Effector CD4-positive, alpha-beta T cell (primary cell): ENCODE measurements around the gene FFAR1.
"Not testable (repeated sequence)": the region's sequence is repeated elsewhere in the genome, so short reads cannot be mapped to it uniquely, and the experiment has no call there.

ENCODE experiments used
- DNase-seq: peaks from one replicate; pipeline ENCODE4 v3.0.0-alpha.2; 2020

The FFAR1 gene

GRCh38 chr19:35363001-35363590 is 15.4 kb downstream of the FFAR1 start:
- DNase-seq: no peak

GRCh38 chr19:35363711-35364425 is 16.2 kb downstream of the FFAR1 start:
- no peak for DNase-seq

GRCh38 chr19:35365303-35365702 is 17.6 kb downstream of the FFAR1 start:
- no peak for DNase-seq

- no peak for DNase-seq
Observed at GRCh38 chr19:35368378-35368777, 20.7 kb downstream of the FFAR1 start.

- DNase-seq: no peak
Observed at GRCh38 chr19:35369522-35369921, 21.8 kb downstream of the FFAR1 start.

- DNase-seq: no peak
Observed at GRCh38 chr19:35370722-35371121, 23.0 kb downstream of the FFAR1 start, which contains the start of gene GPR42. TSS of gene GPR42 (plus strand) at chr19:35371068. CDS start at chr19:35371360, 292 bp downstream.

- DNase-seq: no peak
Observed at GRCh38 chr19:35373492-35373891, 25.8 kb downstream of the FFAR1 start.

- not testable (repeated sequence) for DNase-seq
Observed at GRCh38 chr19:35374031-35374430, 26.3 kb downstream of the FFAR1 start.

GRCh38 chr19:35375505-35376307 is 28.0 kb downstream of the FFAR1 start:
- DNase-seq: no peak

- DNase-seq: no peak
Observed at GRCh38 chr19:35377656-35378055, 30.0 kb downstream of the FFAR1 start.

GRCh38 chr19:35378356-35378755 is 30.7 kb downstream of the FFAR1 start:
- no peak for DNase-seq

- not testable (repeated sequence) for DNase-seq
Observed at GRCh38 chr19:35379545-35379944, 31.8 kb downstream of the FFAR1 start.

- DNase-seq: no peak
Observed at GRCh38 chr19:35379992-35380391, 32.3 kb downstream of the FFAR1 start.

- DNase-seq: no peak
Observed at GRCh38 chr19:35380450-35381124, 32.9 kb downstream of the FFAR1 start.

- no peak for DNase-seq
Observed at GRCh38 chr19:35381318-35381717, 33.6 kb downstream of the FFAR1 start.

- DNase-seq: no peak
Observed at GRCh38 chr19:35381926-35382325, 34.2 kb downstream of the FFAR1 start.

- DNase-seq: no peak
Observed at GRCh38 chr19:35383536-35383935, 35.8 kb downstream of the FFAR1 start.

GRCh38 chr19:35388277-35389054 is 40.8 kb downstream of the FFAR1 start:
- no peak for DNase-seq

- no peak for DNase-seq
Observed at GRCh38 chr19:35389192-35389861, 41.6 kb downstream of the FFAR1 start.

- no peak for DNase-seq
Observed at GRCh38 chr19:35392742-35393715, 45.3 kb downstream of the FFAR1 start.
